K562 (cell line): ENCODE data around the gene PI4KA.
"Not testable (repeated sequence)": the region's sequence is repeated elsewhere in the genome, so short reads cannot be mapped to it uniquely, and the experiment has no call there.

ENCODE experiments used
- ARID3B ChIP-seq: fragments of 250-450 bp; sonication (Bioruptor Pico); IDR thresholded peaks from 2 replicates; pipeline ENCODE4 v1.4.0; 2020; ENCODE audit warnings: borderline replicate concordance
- EZH2 ChIP-seq: IDR thresholded peaks from 2 replicates; pipeline ENCODE4 v1.6.1; 2012; ENCODE audit warnings: low read depth, mild to moderate bottlenecking, inconsistent platforms, low read length, borderline replicate concordance
- KAT8 ChIP-seq: fragments of 450-650 bp; IDR thresholded peaks from 2 replicates; pipeline ENCODE4 v1.6.1; 2016; ENCODE audit warnings: low read depth, mild to moderate bottlenecking
- NFE2L1 ChIP-seq: fragments of 450-650 bp; IDR thresholded peaks from 2 replicates; pipeline ENCODE4 v1.6.1; 2016; ENCODE audit warnings: missing genetic modification characterization, low read depth, mild to moderate bottlenecking, missing compliant biosample characterization, moderate library complexity, borderline replicate concordance
- NR2C2 ChIP-seq, 2 experiments: fragments of 200-800 bp in 1 of 2; sonication (Bioruptor generic) in 1 of 2; sonication (generic) in 1 of 2; formaldehyde crosslinking in 1 of 2; IDR thresholded peaks; 2 replicates each; pipeline versions ENCODE4 v1.6.1 to v1.8.0; 2016 to 2022; ENCODE audit warnings: mild to moderate bottlenecking in 1 of 2, missing compliant biosample characterization in 1 of 2, missing genetic modification characterization in 1 of 2, missing genetic modification reagents in 1 of 2
- NR3C1 ChIP-seq: sonication (generic); formaldehyde crosslinking; IDR thresholded peaks from 2 replicates; pipeline ENCODE4 v1.8.1; 2022; ENCODE audit warnings: missing genetic modification reagents
- POLR2A ChIP-seq: fragments of 450-650 bp; conservative IDR thresholded peaks from 2 replicates; pipeline ENCODE4 v1.6.1; 2016
- RAD21 ChIP-seq, 2 experiments: fragments of 250-450 bp in 1 of 2; fragments of 450-650 bp in 1 of 2; sonication (Bioruptor Pico) in 1 of 2; formaldehyde crosslinking in 1 of 2; IDR thresholded peaks in 1 of 2; conservative IDR thresholded peaks in 1 of 2; 2 replicates each; pipeline versions ENCODE4 v1.4.0 to v1.8.0; 2020 to 2022; ENCODE audit warnings: mild to moderate bottlenecking in 2 of 2, moderate library complexity in 1 of 2
- STAT6 ChIP-seq: sonication (generic); formaldehyde crosslinking; IDR thresholded peaks from 2 replicates; pipeline ENCODE4 v1.8.1; 2023; ENCODE audit warnings: mild to moderate bottlenecking, missing genetic modification reagents
- ZNF316 ChIP-seq: fragments of 450-650 bp; IDR thresholded peaks from 2 replicates; pipeline ENCODE4 v1.6.1; 2016
- ZNF318 ChIP-seq, 2 experiments: fragments of 450-650 bp; IDR thresholded peaks; 2 replicates each; pipeline ENCODE4 v1.6.1; 2016; ENCODE audit warnings: mild to moderate bottlenecking in 2 of 2, borderline replicate concordance in 1 of 2, low read depth in 1 of 2, moderate library complexity in 1 of 2
- ZNF609 ChIP-seq: sonication (generic); formaldehyde crosslinking; IDR thresholded peaks from 2 replicates; pipeline ENCODE4 v1.8.1; 2023; ENCODE audit warnings: missing genetic modification reagents, mild to moderate bottlenecking, borderline replicate concordance
- ZNF644 ChIP-seq: fragments of 200-800 bp; sonication (Bioruptor generic); IDR thresholded peaks from 2 replicates; pipeline ENCODE4 v1.6.1; 2016; ENCODE audit warnings: low read depth, missing genetic modification characterization, missing compliant biosample characterization

- not testable (repeated sequence) for TF ChIP-seq POLR2A; KAT8; RAD21 (CRISPR knock-in tag; conservative IDR thresholded peaks at IDR 0.05 in 1 of 2, IDR thresholded peaks at IDR 0.05 in 1 of 2); ZNF316; ZNF318 (IDR thresholded peaks at IDR 0.05; ENCODE audit: borderline replicate concordance in 1 of 2, low read depth in 1 of 2); ARID3B (CRISPR knock-in tag); EZH2; STAT6 (CRISPR knock-in tag); ZNF644 (tag); NFE2L1 (tag); NR2C2 (CRISPR knock-in tag; IDR thresholded peaks at IDR 0.05); NR2C2 (tag; IDR thresholded peaks at IDR 0.05); ZNF609 (CRISPR knock-in tag); NR3C1
Measured at GRCh38 chr22:20696056-20696455, 162.6 kb downstream of the PI4KA start.
